Suprapubic skin (tissue), 3 donors: ENCODE data around the gene NRARP.

ENCODE experiments used
- POLR2A ChIP-seq, 2 donors: fragments of 450-650 bp; IDR thresholded peaks; one replicate each; pipeline ENCODE4 v1.6.1; 2017; ENCODE audit warnings: antibody characterized with exemption in 2 of 2, mild to moderate bottlenecking in 2 of 2, moderate library complexity in 2 of 2
- TF ChIP-seq, protein P1 (sequence below), 2 donors: fragments of 200-600 bp in 1 of 2; fragments of 450-650 bp in 1 of 2; sonication (generic) in 1 of 2; IDR thresholded peaks; one replicate each; pipeline ENCODE4 v1.5.1; 2016 to 2019; ENCODE audit warnings: antibody characterized with exemption in 2 of 2, mild to moderate bottlenecking in 1 of 2, moderate library complexity in 1 of 2

DNA sequence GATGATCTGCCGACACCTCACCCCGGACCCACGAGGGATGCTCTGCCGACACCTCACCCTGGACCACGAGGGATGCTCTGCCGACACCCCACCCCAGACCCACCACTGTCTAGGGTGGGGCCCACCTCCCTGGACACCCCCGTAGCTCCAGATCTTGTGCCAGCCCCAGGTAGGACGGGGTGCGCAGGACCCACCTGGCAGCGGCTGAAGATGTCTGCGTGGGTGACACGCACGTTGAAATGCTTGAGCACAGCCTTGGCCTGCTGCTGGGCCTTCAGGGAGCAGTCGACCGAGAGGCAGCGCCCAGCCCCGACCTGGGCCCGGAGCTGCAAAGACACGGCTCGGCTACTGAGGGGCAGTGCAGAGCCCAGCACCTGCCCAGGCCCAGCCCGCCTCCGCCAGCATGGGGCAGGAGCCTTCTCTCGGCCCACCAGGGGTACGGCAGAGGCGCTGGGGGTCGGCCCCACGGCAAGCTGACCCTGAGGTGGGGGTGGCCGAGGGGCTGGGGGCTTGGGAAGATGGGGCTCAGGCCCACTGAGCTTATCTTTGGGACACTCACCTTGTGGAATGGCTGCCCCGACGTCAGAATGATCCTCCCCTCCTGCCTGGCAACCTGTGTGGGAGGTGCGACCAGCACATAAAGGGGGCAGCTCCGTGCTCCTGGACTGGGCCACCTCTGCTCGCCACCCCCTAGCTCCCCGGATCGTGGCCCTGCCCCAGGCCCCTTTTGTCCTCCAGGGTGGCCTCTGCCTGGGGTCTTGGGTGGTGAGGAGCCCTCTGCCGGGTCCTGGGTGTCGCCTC is 21.7 kb upstream of the NRARP start:
- no peak for TF ChIP-seq POLR2A (IDR thresholded peaks at IDR 0.05)
- TF ChIP-seq, protein P1, sequence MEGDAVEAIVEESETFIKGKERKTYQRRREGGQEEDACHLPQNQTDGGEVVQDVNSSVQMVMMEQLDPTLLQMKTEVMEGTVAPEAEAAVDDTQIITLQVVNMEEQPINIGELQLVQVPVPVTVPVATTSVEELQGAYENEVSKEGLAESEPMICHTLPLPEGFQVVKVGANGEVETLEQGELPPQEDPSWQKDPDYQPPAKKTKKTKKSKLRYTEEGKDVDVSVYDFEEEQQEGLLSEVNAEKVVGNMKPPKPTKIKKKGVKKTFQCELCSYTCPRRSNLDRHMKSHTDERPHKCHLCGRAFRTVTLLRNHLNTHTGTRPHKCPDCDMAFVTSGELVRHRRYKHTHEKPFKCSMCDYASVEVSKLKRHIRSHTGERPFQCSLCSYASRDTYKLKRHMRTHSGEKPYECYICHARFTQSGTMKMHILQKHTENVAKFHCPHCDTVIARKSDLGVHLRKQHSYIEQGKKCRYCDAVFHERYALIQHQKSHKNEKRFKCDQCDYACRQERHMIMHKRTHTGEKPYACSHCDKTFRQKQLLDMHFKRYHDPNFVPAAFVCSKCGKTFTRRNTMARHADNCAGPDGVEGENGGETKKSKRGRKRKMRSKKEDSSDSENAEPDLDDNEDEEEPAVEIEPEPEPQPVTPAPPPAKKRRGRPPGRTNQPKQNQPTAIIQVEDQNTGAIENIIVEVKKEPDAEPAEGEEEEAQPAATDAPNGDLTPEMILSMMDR (IDR thresholded peaks at IDR 0.05): no peak
